ENCODE measurements around the gene CNGB1.

CNGB1 gene

GRCh38 chr16:57970319-57970718 is 609 bp downstream of the CNGB1 start:
- no peak for DNase-seq

- no peak for DNase-seq
Observed at GRCh38 chr16:57969451-57970123, 1.3 kb downstream of the CNGB1 start.

DNA sequence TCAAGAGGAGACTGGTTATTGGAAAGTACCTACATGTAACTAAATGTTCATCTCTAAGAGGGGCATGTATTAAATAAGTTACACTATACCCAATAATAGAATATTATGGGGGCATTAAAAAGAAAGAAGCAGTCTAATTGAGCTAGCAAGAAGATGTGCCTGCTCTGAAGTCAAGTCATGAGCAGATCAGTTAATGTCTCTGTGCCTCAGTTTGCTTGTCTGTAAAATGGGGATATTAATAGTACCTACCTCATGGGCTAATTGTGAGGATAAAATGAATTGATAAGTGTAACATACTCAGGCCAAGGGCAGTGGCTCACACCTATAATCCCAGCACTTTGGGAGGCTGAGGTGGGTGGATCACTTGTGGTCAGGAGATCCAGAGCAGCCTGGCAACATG is 3.0 kb downstream of the CNGB1 start:
- DNase-seq = no peak

- no peak for DNase-seq
Observed at GRCh38 chr16:57966986-57967385, 3.9 kb downstream of the CNGB1 start.

GRCh38 chr16:57966204-57966771 is 4.6 kb downstream of the CNGB1 start:
- DNase-seq = no peak

- DNase-seq = no peak
Observed at GRCh38 chr16:57964157-57964700, 6.7 kb downstream of the CNGB1 start.

GRCh38 chr16:57962756-57963155 is 8.2 kb downstream of the CNGB1 start:
- no peak for DNase-seq

DNA sequence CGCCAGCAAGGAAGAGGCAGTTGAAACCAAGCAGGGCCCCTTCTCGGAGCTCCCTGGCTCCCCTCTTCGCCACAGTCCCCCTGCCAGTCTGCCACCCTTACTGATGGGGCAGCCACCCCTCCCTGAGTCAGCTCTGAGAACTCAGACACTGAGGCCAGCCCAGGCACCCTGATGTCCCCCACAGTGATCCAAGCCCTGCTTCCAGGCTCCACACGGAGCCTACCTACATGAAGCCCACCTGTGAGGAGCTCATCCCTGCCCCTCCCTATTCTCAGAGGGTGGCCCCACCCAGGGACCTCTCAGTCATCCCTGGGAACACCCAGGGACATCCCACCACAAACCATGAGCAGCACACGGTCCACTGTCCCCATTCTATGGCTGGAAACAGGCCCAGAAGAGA is 8.9 kb downstream of the CNGB1 start:
- no peak for DNase-seq

GRCh38 chr16:57961538-57961937 is 9.4 kb downstream of the CNGB1 start:
- no peak for DNase-seq

GRCh38 chr16:57960826-57961472 is 10.0 kb downstream of the CNGB1 start:
- DNase-seq = no peak

GRCh38 chr16:57960310-57960709 is 10.6 kb downstream of the CNGB1 start:
- no peak for DNase-seq

- no peak for DNase-seq
Observed at GRCh38 chr16:57959804-57960203, 11.1 kb downstream of the CNGB1 start.

DNA sequence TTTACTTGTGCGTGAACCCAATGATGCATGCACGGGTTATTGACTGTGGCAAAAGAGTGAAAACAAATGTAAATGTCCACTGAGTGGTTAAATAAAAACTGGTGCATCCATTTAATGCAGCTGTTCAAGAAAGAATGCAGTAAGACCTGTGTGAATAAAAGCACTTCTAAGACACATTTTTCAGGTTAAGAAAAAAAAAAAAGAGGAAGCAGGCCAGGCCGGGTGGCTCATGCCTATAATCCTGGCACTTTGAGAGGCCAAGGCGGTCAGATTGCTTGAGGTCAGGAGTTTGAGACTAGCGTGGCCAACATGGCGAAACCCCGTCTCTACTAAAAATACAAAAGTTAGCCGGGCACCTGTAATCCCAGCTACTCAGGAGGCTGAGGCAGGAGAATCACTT is 11.8 kb downstream of the CNGB1 start:
- no peak for DNase-seq

GRCh38 chr16:57958544-57958943 is 12.4 kb downstream of the CNGB1 start:
- no peak for DNase-seq

DNA sequence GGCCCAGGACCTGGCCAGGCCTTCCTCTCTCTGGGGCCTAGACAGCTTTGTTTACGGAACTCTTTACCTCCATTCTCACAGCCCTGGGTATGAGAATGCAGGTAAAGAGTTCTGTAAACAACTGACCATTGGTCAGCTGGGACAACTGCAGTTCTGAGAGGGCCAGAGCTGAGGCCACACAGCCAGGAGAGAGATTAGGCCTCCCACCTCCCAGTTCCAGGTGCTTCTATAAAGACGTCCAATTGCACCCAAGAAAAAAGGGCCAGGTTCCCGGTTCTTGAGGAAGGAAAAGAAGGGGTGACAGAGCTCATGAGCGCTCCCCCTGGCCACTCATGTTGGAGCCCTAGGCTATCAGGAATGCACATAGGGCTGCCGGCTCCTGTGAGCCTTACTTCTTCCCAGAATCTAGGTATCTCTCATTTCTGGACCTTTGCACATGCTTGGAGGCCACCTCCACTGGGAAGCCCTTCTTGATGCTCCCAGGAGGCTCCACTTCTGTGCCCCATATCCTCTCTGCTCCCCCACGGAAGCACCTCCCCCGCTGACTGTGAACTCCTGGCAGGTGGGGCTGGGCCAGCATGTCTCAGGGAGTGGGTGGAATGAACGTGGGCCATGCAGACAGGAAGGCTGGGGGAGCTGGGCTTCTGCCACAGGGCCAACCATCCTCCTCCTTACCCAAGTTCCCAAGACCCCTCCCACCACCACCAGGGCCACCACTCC is 13.1 kb downstream of the CNGB1 start:
- no peak for DNase-seq

DNA sequence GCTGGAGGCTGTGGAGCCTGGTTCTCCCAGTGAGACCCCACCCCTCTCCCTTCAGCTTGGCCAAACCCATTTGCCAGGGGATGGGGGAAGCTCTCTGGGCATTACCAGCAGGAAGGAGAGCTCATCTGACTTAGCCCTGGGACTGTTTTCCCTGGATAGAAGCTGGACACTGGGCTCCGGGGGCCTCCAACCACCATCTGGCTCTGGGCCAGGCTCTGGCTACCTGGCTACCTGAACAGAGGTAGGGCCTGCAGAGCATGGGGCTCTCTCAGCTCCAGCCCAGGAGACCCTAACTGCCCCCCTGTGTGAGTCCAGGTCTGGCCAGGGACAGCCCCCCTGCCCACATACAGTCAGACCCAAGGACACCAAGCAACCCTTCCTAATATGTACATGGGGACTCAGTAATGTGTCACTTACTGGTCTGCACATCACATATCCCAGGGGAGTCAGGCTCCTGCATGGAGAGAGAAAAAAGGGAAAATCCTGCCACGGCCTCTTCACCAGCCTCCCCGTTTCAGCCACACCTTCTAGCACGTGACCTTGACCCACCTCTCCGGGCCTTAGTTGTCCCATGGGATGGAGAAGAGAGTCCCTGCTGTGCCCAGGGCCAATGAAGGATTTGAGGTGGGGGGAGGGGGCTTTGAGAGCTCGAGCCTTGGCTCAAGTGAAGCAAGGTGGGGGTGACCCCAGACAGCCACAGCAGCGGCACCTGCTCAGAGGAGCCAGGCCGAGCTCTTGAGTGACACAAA is 13.8 kb downstream of the CNGB1 start:
- DNase-seq = no peak

DNA sequence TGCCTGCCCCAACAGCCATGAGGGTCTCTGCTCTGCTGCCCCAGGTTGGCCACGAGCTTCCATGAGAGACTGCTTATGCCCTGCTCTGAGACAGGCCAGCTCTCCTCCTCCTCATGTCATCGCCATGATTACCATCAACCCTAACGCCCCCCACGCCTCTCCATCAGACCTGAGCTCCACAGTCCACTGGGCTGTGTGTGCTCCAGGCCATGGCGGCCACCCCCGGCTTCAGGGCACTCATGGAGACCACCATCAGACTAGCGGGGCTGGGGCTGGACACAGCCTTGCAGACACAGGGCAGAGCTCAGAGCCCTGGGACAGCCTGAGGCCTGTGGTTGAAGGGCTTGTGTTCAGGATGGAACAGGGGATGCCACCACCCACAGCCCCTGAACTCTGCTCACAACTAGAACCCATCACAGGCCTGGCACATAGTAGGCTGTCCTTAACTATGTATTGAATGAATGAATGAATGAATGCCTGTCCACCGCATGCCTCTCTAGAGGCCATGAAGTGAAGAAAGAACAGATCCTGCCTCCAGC is 14.6 kb downstream of the CNGB1 start:
- DNase-seq = no peak

DNA sequence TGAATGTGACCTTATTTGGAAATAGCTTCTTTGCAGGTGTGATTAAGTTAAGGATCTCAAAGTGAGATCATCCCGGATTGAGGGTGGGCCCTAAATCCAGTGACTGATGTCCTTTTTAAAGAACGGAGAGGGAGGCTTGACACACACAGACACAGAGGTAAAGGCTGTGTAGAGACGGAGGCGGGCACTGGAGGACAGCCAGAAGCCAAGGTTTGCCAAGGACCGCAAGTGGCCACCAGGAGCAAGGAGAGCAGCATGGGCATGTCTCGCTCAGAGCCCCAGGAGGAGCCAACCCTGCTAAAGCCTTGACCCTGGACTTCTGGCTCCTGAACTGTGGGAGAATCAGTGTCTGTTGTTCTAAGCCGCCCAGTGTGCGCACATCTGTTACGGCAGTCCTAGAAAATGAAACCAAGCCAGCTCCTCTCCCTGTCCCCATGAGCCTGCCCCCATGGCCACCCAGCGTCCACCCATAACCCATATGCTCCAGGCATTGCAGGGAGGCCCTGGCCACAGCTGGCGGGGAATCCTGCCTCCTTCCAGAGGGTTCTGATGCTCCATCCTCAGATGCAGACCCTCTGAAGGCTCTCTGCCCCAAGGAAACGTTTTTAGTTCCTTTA is 15.2 kb downstream of the CNGB1 start:
- no peak for DNase-seq

DNA sequence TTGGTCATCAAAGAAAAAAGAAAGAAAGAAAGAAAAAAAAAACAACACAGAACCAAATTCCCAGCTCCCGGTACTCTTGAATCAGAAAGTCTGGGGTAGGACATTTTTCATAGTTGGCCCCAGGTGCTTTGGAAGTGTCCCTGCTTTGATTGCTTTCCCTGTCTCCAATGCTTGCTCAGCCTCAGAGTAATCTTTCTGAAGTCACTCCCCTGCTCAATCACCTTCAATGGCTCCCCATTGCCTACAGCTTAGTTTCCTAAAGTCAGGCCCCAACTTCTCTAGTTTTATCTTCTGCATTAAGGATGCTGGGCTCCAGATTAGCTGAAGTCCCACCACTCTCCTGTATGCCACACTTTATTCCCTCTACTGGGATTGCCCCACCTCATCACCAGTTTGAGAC is 17.1 kb downstream of the CNGB1 start:
- no peak for DNase-seq

DNA sequence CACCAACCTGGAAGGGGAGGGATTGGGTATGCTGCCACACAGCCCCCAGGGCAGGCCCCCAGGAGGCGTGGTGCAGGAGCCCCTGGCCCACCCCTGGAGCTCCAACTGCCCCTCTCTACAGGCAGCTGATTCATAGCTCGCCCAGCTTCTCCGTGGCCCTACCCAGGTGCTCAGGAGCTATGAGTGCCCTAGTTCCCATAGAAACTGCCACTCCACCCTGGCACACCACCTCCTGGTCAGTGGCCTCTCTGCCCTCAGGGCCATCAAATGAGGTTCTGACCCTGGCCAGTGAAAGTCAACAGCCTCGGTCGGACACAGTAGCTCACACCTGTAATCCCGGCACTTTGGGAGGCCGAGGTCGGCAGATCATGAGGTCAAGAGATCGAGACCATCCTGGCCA is 18.0 kb downstream of the CNGB1 start:
- no peak for DNase-seq

- no peak for DNase-seq
Observed at GRCh38 chr16:57951204-57951960, 19.5 kb downstream of the CNGB1 start.

Measured in NCI-H1436 (cell line).